HK-2 (cell line): ENCODE data around the gene CFAP157.

ENCODE experiments used
- DNase-seq: peaks from one replicate; pipeline ENCODE4 v3.0.0-alpha.2; 2018; ENCODE audit not compliant: unreplicated experiment

Gene CFAP157

DNA sequence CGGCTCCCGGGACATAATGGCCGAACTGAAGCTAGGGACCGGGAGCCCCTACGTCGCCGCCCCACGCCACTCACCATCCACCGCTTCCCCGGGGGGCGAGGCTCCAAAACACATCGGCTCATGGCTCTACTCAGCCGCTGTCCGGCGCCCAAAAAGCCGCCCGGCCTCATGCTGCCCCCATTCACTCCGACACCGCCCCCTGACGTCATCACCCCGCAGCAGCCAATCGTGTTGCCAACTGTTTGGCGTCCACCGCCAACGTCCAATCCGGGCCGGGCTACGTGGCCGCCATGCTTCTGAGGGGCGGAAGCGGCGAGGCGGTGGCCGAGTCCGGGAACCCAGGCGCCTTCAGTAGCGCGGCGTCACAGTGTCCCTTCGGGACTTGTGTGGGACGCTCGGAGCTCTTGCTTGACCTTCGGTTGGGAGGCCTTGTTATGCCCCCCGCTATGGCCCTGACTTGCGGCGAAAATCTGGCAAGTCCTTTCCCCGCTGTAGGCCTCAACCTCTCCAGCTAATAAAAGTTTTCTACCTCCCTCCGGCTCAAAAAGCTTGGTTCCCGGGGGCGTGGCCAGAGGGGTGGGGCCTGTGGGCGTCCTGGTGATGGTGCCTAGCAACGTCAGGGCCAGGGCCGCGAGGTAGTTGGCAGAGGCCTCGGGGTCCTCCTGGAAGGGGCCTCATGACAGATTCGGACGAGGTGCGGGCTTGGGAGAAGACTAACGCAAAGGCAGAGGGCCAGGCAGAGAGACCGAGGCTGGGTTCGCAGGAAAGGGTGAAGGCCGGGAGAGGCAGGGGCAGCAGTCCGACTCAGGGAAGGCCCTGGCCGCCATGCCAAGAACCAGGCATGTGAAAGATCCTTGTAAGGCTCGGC is 8.9 kb downstream of the CFAP157 start, which contains the start of the genes PTRH1 and TTC16:
Gene PTRH1, minus strand, starts transcription at position 194 of the 868 bp plus-strand sequence. Its CDS starts 24 bp downstream, at position 170.
Gene TTC16, plus strand, starts transcription at position 610 of the 868 bp plus-strand sequence. Its CDS starts 67 bp downstream, at position 677.
- peak; percentile 96 for DNase-seq

DNA sequence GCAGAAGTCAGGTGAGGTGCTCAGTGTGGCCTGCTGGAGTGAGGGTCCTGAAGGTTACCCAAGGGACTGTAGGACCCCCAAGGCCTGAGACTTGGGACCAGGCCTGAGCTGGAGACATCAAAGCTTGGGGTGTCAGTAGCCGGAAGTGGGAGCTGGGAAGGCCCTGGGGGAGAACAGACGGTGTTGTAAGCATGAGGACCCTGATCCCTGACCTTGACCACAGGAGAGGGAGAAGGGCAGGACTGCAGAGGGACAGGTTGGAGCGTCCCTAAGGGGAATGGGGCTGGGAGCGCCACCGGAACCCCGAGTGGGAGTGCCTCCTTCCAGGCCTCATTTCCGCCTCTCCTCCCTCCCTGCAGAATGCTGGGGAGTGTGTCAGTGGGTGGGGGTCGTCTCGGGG is 9.6 kb downstream of the CFAP157 start:
- DNase-seq: no peak

DNA sequence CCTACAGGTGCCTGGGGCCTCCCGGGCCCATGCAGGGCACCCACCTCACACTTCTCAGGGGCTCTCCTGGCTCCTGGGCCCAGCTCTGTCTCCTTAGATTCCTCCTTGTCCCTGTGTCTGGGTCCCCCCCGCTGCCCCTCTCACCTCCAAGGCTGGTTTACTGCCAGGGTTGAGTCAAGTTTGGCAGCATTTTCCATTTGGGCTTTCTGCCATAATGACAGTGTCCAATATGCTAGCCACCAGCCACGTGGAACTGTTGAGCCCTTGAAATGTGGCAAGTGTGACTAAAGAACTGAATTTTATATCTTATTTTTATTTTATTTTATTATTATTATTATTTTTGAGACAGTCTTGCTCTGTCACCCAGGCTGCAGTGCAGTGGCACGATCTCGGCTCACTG is 11.0 kb downstream of the CFAP157 start:
- DNase-seq: no peak

DNA sequence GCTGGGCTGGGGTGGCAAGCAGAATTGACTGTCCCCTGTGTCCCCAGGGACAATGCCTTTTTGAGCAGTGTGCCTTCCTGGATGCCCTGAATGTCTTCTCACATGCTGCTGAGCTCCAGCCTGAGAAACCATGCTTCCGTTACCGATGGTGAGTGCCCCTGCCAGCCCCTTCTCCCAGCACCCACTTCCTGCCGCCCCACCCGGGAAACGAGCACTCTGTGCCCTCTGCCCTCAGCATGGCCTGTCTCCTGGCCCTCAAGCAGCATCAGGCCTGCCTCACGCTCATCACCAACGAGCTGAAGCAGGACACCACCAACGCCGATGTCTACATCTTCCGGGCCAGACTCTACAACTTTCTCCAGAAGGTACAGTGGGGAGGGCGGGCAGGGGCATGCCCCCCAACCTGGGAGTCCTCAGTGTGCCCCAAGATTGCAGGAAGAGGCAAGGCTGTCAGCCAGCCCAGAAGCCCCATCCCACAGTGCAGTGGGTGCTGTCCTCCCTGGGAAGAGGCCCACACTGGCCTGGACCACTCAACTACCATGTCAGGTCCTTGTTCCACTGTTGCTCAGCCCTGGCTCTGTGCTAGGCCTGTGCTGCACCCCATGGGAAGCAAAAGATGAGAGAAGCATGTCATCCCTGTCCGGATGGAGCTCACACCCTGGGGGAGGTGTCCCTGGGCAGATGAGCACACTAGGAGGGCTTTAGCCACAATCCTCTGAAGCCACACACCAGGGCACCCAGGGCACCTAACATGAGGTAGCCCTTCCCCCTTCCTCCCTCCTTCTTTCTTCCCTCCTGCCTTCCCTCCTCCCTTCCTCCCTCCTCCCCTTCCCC is 13.5 kb downstream of the CFAP157 start:
- DNase-seq: no peak

DNA sequence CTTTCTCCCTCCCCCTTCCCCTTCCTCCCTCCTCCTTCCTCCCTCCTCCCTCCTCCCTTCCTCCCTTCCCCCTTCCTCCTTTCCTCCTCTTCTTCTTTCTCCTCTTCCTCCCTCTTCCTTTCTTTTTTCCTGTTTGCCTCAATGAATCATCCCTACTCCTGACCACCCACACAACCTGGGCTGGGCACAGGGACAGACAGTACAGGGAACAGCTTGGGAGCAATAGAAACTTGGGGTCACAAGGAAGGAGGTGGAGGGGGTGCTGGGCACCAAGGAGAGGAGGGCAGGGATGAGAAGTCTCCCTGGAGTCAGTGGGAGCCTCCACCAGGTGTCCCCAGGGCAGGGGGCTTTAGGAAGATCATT is 14.1 kb downstream of the CFAP157 start:
- no peak for DNase-seq

DNA sequence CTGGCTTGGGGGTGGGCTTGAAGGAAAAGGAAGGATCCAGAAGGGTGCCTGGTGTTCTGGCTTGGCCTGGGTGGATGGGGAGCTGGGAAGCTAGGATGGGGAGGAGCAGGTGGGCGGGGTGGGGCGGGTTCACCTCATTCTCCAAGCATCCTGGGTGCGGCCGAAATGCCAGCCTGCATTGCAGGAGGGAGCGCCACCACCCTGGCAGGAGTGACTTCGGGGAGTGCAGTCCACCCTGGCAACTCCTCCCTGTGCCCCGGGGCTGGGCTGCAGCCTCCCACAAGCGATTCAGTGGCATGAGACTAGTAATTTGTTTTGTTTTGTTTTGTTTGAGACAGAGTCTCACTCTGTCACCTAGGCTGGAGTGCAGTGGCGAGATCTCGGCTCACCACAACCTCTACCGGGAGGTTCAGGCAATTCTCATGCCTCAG is 14.6 kb downstream of the CFAP157 start:
- DNase-seq: no peak

DNA sequence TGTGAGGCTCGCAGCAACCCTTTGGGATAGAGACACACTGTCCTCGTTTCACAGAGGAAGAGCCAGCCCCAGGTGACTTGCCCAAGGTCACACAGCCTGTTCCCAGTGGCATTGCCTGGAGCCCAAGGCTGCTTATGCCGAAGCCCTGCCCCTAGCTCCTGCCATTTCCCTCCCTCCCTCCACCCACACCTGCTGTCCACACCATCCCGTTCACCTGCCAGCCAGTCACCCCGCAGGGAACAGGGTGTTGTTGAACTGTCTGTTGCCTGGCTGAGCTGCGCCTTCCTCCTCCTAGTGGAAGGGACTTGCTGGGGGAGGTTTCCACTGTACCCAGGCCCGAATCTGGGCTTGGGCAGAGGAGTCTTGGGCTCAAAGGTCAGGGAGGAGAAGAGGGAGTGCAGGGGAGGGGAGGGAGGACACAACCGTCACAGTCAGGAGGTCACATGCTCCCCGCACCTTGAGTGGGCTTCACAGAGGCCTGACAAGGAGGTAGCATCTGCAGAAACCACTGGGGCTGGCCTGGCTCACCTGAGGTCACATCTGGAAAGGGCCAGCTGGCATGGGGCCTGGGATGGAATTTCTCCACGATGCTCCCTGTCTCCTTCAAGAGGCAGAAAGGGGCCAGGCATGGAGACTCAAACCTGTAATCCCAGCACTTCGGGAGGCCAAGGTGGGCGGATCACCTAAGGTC is 15.4 kb downstream of the CFAP157 start:
- no peak for DNase-seq

DNA sequence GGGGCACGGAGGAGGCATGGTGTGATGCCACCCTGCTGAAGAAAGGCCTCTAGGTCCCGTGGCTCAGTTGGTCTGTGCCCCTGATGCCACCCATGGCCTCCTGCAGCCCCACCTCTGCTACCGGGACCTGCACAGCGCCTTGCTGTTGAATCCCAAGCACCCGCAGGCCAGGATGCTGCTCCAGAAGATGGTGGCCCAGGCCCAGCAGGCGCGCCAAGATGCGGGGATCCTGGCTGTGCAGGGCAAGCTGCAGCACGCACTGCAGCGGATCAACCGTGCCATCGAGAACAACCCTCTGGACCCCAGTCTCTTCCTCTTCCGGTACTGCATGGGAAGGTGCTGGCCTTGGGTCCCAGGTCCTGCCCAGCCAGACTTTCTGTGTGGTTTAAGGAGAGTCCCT is 16.2 kb downstream of the CFAP157 start:
- DNase-seq: no peak

DNA sequence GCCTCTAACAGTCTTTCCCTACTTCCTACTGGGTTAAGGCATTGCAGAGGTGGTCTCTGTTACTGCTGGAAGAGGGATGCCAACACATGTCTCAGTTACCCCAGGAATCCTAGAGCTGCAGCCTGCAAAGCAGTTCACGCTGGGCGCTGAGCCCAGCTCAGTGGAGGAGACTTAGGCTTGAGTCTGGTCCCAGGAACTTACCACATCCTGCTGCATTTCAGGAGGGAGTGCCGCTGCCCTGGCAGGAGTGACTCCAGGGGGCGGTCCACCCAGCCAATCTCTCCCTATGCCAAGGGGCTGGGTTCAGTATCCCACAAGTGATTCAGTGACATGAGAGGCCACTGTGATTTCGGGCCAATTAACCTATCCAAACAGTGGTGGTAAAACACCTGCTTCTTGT is 16.7 kb downstream of the CFAP157 start:
- no peak for DNase-seq

DNA sequence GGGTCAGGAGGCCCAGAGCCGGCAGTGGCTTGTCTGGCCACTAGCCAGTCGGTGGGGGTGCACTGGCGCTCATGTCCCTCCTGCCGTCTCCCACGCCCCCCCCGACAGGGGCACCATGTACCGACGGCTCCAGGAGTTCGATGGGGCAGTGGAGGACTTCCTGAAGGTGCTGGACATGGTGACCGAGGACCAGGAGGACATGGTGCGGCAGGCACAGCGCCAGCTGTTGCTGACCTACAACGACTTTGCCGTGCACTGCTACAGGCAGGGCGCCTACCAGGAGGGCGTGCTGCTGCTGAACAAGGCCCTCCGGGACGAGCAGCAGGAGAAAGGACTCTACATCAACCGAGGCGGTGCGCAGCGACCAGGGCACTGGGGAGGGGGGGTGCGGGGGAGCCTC is 17.2 kb downstream of the CFAP157 start:
- DNase-seq: no peak

DNA sequence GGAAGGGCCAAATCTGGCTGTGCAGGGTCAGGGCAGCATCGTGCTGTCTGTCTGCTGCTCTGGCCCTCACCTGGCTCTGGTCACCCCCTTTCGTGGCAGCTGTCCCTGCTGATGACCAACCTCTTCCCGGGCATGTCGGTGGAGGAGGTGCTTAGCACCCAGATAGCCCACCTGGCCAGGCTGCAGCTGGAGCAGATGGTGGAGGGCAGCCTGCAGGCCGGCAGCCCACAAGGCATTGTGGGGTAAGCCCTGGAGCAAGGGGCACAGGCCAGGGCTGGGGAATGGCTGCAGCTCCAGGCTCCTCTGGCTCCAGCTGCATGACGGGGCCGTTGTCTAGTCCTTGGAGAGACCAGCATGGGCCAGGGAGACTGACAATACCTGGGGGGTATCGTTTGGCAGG is 20.1 kb downstream of the CFAP157 start:
- no peak for DNase-seq

DNA sequence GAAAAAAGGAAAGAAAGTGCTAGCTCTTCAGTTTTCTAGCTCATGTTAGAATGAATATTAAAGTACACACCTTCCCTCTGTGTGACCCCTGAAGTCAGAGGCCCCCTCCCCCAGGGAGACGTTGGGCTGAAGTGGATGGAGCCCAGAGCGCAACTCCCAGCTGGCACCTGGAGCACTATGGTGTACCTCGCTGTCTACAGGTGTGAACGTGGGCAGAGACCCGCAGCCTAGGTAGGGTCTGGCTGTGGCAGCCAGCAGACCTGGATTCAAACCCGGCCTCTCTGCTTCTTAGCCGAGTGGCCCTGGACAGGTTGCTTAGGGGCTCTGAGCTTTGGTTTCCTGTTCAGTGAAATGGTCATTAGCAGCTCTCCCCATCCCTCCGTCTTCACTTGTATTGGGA is 22.0 kb downstream of the CFAP157 start:
- no peak for DNase-seq

DNA sequence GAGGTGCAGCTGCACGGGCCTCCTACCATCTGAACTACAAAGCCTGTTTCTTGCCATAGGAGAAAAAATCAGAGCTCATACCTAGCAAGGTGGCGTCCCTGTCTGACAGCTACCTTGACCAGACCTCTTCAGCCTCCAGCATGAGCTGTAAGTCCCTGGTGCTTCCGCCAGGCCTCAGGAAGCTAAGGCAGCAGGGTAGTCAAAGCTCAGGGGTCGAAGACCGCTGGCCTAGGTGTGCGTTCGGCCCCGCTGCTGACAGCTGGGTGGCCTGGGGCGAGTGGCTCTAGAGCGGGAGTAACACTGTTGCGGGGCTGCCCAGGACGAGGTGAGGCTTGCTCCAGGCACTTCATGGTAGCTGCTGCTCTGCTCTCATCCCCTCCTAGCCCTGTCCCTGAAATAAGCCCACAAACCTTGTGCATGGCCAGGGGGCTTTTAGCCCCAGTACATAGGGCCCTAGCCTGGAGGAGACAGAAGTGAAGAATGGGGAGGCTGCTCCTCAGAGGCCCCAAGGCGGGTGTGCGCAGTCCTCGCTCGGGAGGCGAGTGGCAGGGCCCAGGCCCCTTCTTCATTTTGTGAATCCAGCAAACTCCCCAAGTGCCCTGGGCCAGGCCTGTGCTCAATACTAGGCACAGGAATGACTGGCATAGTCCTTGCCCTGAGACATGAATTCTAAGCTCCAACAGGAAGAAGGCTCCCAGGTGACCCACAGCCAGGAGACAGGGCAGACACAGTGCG is 22.9 kb downstream of the CFAP157 start:
- DNase-seq: no peak

DNA sequence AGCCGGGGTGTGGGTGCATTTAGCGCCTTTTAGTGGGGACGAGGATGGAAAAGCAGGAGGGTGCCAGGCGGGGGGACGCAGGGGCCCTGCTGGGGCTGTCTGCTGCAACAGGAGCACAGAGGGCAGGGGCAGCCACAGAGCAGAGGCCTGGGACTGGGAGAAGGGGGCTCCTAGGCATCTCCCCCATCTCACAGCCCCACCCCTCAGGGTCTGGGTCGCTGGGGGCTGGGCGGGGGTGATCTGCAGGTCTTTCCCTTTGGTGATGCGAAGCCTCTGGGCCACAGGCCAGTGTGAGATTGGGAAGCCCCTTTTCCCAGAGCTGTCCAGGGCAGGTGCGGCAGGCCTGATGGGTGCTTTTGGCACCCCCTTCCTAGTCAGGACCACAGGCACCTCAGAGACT is 23.5 kb downstream of the CFAP157 start:
- DNase-seq: no peak

DNA sequence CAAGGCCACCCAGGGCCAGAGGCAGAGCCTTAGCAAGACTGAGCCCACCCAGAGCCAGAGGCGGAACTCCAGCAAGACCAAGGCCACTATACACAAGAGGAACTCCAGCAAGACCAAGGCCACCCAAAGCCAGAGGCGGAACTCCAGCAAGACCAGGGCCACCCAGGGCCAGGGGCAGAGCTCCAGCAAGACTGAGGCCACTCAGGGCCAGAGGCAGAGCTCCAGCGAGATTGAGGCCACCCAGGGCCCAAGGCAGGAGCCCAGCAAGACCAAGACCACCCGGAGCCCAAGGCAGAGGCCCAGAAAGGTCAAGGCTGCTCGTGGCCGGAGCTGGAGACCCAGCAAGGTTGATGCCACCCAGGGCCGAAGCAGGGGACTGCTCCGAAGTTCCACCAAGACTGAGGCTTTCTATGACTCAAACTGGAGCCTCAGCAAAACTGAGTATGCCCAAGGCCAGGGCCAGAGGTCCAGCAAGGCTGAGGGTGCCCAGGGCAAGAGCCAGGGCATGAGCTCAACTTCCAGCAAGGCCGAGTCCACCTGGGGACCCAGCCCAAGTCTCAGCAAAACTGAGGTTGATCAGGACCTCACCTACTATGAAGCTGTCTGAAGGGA is 24.1 kb downstream of the CFAP157 start:
- DNase-seq: no peak

DNA sequence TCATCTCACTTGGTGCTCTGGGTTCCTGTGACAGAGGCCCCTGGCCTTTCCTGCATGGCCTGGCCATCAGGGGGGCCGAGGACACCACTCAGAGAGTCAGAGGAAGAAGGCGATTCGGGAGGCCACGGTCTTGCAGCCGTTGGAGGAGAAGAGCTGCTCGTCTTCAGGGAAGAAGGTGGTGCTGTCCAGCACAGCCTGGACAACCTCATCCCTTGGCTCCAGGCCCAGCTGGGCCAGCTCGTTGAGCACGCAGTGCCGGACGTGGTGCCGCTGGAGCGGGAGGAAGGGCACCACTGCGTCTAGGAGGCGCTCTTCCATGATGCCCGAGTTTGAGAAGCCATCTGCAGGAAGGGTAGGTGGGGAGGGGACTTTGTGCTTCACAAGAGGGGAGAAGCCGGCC is 25.1 kb downstream of the CFAP157 start:
- no peak for DNase-seq

DNA sequence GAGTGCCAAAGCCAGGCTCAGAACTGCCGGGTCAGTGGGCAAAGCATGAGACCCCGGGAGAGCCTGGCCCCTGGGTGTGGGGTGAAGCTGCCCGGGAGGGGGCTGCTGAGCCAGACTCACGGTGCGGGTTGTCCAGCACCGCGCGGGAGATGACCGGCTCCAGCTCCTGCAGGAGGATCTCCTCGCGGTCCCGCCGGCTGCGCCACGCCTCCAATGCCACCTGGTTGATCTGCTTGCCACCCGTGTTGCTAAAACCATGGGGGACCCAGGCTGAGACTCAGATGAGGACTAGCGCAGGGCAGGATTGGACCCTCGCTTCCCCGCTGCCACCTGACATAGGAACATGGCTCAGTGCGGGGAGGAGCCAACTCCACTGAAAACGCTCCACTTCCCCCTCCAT is 25.7 kb downstream of the CFAP157 start:
- no peak for DNase-seq

DNA sequence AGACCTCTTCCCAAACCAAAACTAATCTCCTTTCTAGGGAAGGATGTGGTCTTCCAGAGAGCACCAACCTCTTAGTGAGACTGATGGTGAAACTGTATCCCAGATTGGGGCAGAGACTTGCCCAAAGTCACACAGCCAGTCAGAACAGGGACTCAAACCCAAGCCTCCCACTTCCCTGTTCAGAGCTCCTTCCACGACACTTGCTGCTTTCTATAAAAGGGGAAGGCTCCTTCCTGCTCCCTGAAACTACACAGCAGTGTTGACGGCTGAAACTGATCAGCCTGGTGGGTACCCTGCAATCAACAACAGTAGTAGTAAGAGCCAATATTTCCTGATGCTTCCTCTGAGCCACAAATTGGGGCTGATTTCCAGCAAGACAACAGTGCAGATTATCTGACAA is 26.8 kb downstream of the CFAP157 start:
- no peak for DNase-seq

DNA sequence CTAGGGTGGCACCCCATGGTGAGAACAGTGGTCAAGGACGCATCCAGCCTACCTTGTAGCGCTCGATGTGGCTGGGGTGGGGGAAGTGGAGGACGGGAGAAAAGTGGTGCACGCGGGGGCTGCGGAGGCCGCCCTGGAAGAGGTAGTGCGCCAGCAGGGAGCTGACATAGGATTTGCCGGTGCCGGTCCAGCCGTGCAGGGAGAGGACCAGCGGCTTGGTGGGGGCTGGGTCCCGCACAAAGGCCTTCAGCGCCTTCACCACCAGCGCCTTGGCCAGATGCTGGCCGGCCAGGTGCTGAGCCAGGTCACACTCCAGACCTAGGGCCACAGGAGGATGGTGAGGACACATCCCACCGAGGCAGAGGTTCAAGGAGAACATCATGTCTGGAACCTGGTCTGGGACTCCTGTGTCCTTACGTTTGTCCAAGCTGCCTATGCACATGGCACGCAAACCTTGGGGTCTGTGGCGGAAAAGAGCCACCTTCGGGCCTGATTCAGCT is 27.5 kb downstream of the CFAP157 start:
- no peak for DNase-seq

DNA sequence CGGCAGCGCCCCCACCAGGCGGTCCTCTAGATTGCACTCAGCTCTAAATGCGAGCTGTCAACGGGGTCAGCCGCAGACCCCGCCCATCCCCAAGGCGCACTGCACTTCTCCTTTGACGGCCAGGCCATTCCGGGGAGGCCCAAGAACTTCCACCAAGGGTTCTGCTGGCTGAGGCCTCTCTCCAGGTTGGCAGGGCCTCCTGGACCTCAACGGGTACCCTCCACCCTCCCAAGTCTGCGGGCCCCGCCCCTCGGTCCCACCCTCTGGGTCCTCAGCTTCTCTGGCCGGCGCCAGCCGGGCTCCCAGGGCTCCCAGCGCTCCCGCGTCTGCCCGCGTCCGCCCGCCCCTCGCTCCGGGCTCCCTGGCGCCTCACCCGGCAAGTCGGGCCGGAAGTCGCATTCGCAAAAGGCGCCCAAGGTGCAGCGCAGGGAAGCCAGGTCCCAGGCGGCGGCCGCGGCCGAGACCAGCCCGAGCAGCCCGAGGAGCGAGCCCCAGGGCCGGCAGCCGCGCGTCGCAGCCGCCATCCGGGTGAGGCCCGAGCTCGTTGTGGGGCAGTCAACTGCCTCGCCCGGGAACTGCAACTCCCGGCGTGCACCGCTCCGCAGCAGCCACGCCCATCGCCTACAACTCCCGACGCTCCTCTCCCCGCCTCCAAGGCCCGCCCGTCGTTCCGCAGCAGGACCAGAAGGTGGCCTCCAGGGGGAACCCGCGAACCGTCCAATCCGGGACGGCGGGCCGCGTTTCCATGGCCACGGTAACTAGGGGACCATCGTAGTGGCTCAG is 28.1 kb downstream of the CFAP157 start, which contains the start of gene TOR2A:
Gene TOR2A, minus strand, starts transcription at position 548 of the 783 bp plus-strand sequence. Its CDS starts 24 bp downstream, at position 524.
- peak; percentile 97 for DNase-seq
